HCT116 (cell line): Measurements from ENCODE around the gene VPS41. TPM values are rescaled to one million over a fixed set of nuclear protein-coding genes. Genes with fewer than 3 reads are reported as not detected.

Source experiments
- ATAC-seq: fragments of 200-7000 bp; cut with Tn5 transposase; 2 replicates; pipeline ENCODE4 v1.9.1; 2020; ENCODE audit warnings: mild to moderate bottlenecking, moderate library complexity
- BruUV-seq: library from RNA; stranded (reverse); fragments of 400-500 nt; replicated peaks from 2 replicates; lab custom pipeline; 2021; lab: Mats Ljungman, UMichigan
- CTCF ChIA-PET: fragments of 300-600 bp; sonication (Branson Sonifier 250); formaldehyde crosslinking; loops from one replicate; lab custom pipeline; 2021; ENCODE audit warnings: antibody characterized with exemption; lab: Charles Lee
- POLR2A ChIA-PET: fragments of 300-600, 350-600 bp; sonication (Branson Sonifier 250); formaldehyde crosslinking; loops from one replicate; lab custom pipeline; 2021; ENCODE audit warnings: antibody characterized with exemption; lab: Charles Lee
- RAD21 ChIA-PET, 2 experiments: fragments of 300-600 bp; sonication (Branson Sonifier 250); formaldehyde crosslinking; loops; one replicate each; lab custom pipeline; 2023; ENCODE audit warnings: low total read pairs in 2 of 2; ENCODE audit not compliant: uncharacterized antibody in 2 of 2, unreplicated experiment in 2 of 2, low non-redundant PET in 1 of 2; lab: Charles Lee
- DNase-seq: peaks from one replicate; pipeline ENCODE4 v3.0.0-alpha.2; 2010; ENCODE audit warnings: low read depth, low spot score
- H2AFZ ChIP-seq: fragments of 200-600 bp; shearing (Covaris generic), sonication (generic); 2 replicates; pipeline ENCODE4 v1.6.1; 2017; ENCODE audit warnings: low read depth, mixed run types, mixed read lengths, antibody characterized with exemption, low read length; ENCODE audit not compliant: poor library complexity, severe bottlenecking
- H3K27ac ChIP-seq: 2 replicates; pipeline ENCODE4 v1.5.1; 2012; ENCODE audit warnings: low read depth, low read length
- H3K27me3 ChIP-seq: fragments of 200-600 bp; sonication (generic); 2 replicates; pipeline ENCODE4 v1.6.1; 2016; ENCODE audit warnings: mixed run types, low read length, mixed read lengths; ENCODE audit not compliant: insufficient read depth
- H3K36me3 ChIP-seq, 2 experiments: fragments of 200-500 bp in 1 of 2; fragments of 200-600 bp in 1 of 2; sonication (Bioruptor generic) in 1 of 2; sonication (generic) in 1 of 2; 2 replicates each; pipeline versions ENCODE4 v1.5.1 to v1.6.1; 2014 to 2016; ENCODE audit warnings: low read length in 2 of 2, inconsistent platforms in 1 of 2, mixed read lengths in 1 of 2, mixed run types in 1 of 2; ENCODE audit not compliant: insufficient read depth in 2 of 2, control insufficient read depth in 1 of 2
- H3K4me1 ChIP-seq, 2 experiments: fragments of 200-600 bp in 1 of 2; sonication (generic) in 1 of 2; 2 replicates each; pipeline versions ENCODE4 v1.5.1 to v1.6.1; 2012 to 2017; ENCODE audit warnings: low read length in 2 of 2, inconsistent platforms in 1 of 2, mild to moderate bottlenecking in 1 of 2, mixed read lengths in 1 of 2, mixed run types in 1 of 2, moderate library complexity in 1 of 2; ENCODE audit not compliant: insufficient read depth in 2 of 2, control insufficient read depth in 1 of 2
- H3K4me2 ChIP-seq: fragments of 200-600 bp; sonication (generic); 2 replicates; pipeline ENCODE4 v1.6.1; 2017; ENCODE audit warnings: mixed run types, low read length, mixed read lengths
- H3K4me3 ChIP-seq, 2 experiments: fragments of 200-600 bp in 1 of 2; sonication (generic) in 1 of 2; replicated peaks in 1 of 2; 2 replicates each; pipeline ENCODE4 v1.5.1; 2011 to 2016; ENCODE audit warnings: low read length in 2 of 2, control low read depth in 1 of 2, low read depth in 1 of 2, mild to moderate bottlenecking in 1 of 2, mixed read lengths in 1 of 2, mixed run types in 1 of 2
- H3K79me2 ChIP-seq: fragments of 200-600 bp; sonication (generic); 2 replicates; pipeline ENCODE4 v1.6.1; 2017; ENCODE audit warnings: mild to moderate bottlenecking, mixed run types, low read length, moderate library complexity, mixed read lengths; ENCODE audit not compliant: insufficient read depth
- H3K9ac ChIP-seq: fragments of 200-600 bp; sonication (generic); 2 replicates; pipeline ENCODE4 v1.6.1; 2016; ENCODE audit warnings: low read length, mixed read lengths
- H3K9me2 ChIP-seq: fragments of 200-600 bp; sonication (generic), shearing (Covaris generic); 2 replicates; pipeline ENCODE4 v1.6.1; 2017; ENCODE audit warnings: mixed run types, mild to moderate bottlenecking, moderate library complexity; ENCODE audit not compliant: insufficient read depth
- H3K9me3 ChIP-seq, 2 experiments: fragments of 200-500 bp in 1 of 2; fragments of 200-600 bp in 1 of 2; sonication (Bioruptor generic) in 1 of 2; sonication (generic) in 1 of 2; 2 replicates each; pipeline ENCODE4 v1.6.1; 2014 to 2017; ENCODE audit warnings: low read length in 2 of 2, mixed read lengths in 2 of 2, inconsistent platforms in 1 of 2, low read depth in 1 of 2, mild to moderate bottlenecking in 1 of 2, mixed run types in 1 of 2, moderate library complexity in 1 of 2; ENCODE audit not compliant: control insufficient read depth in 1 of 2, insufficient read depth in 1 of 2
- H4K20me1 ChIP-seq: fragments of 200-600 bp; sonication (generic), shearing (Covaris generic); 2 replicates; pipeline ENCODE4 v1.6.1; 2017; ENCODE audit warnings: mixed run types, mild to moderate bottlenecking, moderate library complexity; ENCODE audit not compliant: insufficient read depth
- EZH2 ChIP-seq: fragments of 200-600 bp; sonication (generic); IDR thresholded peaks from 2 replicates; pipeline ENCODE4 v1.6.1; 2017; ENCODE audit warnings: antibody characterized with exemption, mixed run types
- FOSL1 ChIP-seq: IDR thresholded peaks from 2 replicates; pipeline ENCODE4 v1.6.1; 2012; ENCODE audit warnings: low read depth
- JUND ChIP-seq: IDR thresholded peaks from 2 replicates; pipeline ENCODE4 v1.6.1; 2012
- POLR2A ChIP-seq: IDR thresholded peaks from 2 replicates; pipeline ENCODE4 v1.7.0; 2011; ENCODE audit warnings: borderline replicate concordance; ENCODE audit not compliant: insufficient read depth, insufficient read length; ENCODE audit errors: extremely low read depth
- RAD21 ChIP-seq: IDR thresholded peaks from 2 replicates; pipeline ENCODE4 v1.6.1; 2012; ENCODE audit warnings: low read depth, mild to moderate bottlenecking
- SIN3A ChIP-seq: IDR thresholded peaks from 2 replicates; pipeline ENCODE4 v1.6.1; 2012; ENCODE audit warnings: low read depth
- SP1 ChIP-seq: IDR thresholded peaks from 2 replicates; pipeline ENCODE4 v1.6.1; 2012; ENCODE audit warnings: low read depth
- SRF ChIP-seq: IDR thresholded peaks from 2 replicates; pipeline ENCODE4 v1.6.1; 2012; ENCODE audit warnings: low read depth
- intact Hi-C: fragments of 100-400 bp; cut with micrococcal nuclease; formaldehyde crosslinking; loops from 2 replicates; pipeline ENCODE4 v1.10.0; 2022
- total RNA-seq: library from RNA; stranded (reverse); gene quantifications from one replicate; pipeline ENCODE4 v1.2.1, GENCODE V29; 2021; ENCODE audit not compliant: unreplicated experiment
- TF ChIP-seq, protein P1 (sequence below): IDR thresholded peaks from 2 replicates; pipeline ENCODE4 v1.6.1; 2012; ENCODE audit warnings: low read depth
- TF ChIP-seq, protein P2 (sequence below), 3 experiments: fragments of 200-600 bp in 1 of 3; sonication (generic) in 1 of 3; IDR thresholded peaks in 2 of 3; conservative IDR thresholded peaks in 1 of 3; 2 replicates each; pipeline ENCODE4 v1.5.1; 2012 to 2017; ENCODE audit warnings: low read depth in 2 of 3, low read length in 2 of 3, antibody characterized with exemption in 1 of 3, borderline replicate concordance in 1 of 3, control low read depth in 1 of 3, mild to moderate bottlenecking in 1 of 3, mixed read lengths in 1 of 3, mixed run types in 1 of 3, moderate library complexity in 1 of 3; ENCODE audit not compliant: insufficient read depth in 1 of 3

The VPS41 gene
- total RNA-seq, 1 experiment from 2014 or later = 72.2 TPM

DNA sequence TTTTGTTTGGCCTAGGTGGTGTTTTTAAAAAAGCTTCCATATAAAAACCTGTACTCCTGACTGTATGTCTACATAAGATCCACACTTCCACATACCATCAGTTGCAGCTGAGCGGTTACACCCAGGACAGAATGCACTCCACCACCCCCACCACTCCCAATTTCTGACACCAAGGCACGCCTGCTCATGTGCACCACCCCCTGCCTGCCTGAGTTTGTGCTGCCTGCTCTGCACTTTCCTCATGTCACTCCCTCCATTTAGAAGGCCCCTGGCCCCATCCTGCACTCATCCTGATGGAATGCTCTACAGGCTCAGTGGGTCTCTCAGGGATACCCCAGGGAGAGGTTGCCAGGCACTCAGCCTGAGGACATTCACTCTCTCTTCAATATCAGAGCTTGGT lies 6.5 kb downstream of the VPS41 start (continued):
- TF ChIP-seq, protein P1, sequence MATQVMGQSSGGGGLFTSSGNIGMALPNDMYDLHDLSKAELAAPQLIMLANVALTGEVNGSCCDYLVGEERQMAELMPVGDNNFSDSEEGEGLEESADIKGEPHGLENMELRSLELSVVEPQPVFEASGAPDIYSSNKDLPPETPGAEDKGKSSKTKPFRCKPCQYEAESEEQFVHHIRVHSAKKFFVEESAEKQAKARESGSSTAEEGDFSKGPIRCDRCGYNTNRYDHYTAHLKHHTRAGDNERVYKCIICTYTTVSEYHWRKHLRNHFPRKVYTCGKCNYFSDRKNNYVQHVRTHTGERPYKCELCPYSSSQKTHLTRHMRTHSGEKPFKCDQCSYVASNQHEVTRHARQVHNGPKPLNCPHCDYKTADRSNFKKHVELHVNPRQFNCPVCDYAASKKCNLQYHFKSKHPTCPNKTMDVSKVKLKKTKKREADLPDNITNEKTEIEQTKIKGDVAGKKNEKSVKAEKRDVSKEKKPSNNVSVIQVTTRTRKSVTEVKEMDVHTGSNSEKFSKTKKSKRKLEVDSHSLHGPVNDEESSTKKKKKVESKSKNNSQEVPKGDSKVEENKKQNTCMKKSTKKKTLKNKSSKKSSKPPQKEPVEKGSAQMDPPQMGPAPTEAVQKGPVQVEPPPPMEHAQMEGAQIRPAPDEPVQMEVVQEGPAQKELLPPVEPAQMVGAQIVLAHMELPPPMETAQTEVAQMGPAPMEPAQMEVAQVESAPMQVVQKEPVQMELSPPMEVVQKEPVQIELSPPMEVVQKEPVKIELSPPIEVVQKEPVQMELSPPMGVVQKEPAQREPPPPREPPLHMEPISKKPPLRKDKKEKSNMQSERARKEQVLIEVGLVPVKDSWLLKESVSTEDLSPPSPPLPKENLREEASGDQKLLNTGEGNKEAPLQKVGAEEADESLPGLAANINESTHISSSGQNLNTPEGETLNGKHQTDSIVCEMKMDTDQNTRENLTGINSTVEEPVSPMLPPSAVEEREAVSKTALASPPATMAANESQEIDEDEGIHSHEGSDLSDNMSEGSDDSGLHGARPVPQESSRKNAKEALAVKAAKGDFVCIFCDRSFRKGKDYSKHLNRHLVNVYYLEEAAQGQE = no peak
- TF ChIP-seq, all 23 proteins: peak for 0

- intact Hi-C loops = no loop called here
- POLR2A ChIA-PET = no interaction called here
- Histone ChIP-seq H3K9ac (no peak overlapping the region), H3K4me2 (no peak overlapping the region), H3K4me3 (no peak overlapping the region), H3K27ac (no peak overlapping the region), H3K9me3 (no peaks in the 10 kb centered on the region), H3K36me3 (no peaks in the 10 kb centered on the region), H4K20me1 (no peaks in the 10 kb centered on the region), H3K27me3 (no peaks in the 10 kb centered on the region), H2AFZ (no peak overlapping the region), H3K79me2 (no peaks in the 10 kb centered on the region; the same call in 1 of the 2 replicates), H3K4me1 (peaks cover 0 to 4% of the 10 kb centered on the region in 2 experiments; a peak in 1 of 4 replicates), H3K9me2 (no peaks in the 10 kb centered on the region)
- no peak for TF ChIP-seq FOSL1
- TF ChIP-seq SIN3A = no peak
- no peak for TF ChIP-seq EZH2
- TF ChIP-seq POLR2A = no peak
- no peak for TF ChIP-seq JUND
- no peak for TF ChIP-seq RAD21
- TF ChIP-seq, protein P2, sequence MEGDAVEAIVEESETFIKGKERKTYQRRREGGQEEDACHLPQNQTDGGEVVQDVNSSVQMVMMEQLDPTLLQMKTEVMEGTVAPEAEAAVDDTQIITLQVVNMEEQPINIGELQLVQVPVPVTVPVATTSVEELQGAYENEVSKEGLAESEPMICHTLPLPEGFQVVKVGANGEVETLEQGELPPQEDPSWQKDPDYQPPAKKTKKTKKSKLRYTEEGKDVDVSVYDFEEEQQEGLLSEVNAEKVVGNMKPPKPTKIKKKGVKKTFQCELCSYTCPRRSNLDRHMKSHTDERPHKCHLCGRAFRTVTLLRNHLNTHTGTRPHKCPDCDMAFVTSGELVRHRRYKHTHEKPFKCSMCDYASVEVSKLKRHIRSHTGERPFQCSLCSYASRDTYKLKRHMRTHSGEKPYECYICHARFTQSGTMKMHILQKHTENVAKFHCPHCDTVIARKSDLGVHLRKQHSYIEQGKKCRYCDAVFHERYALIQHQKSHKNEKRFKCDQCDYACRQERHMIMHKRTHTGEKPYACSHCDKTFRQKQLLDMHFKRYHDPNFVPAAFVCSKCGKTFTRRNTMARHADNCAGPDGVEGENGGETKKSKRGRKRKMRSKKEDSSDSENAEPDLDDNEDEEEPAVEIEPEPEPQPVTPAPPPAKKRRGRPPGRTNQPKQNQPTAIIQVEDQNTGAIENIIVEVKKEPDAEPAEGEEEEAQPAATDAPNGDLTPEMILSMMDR (IDR thresholded peaks at IDR 0.05 in 2 of 3, conservative IDR thresholded peaks at IDR 0.05 in 1 of 3; ENCODE audit: borderline replicate concordance in 1 of 3, insufficient read depth in 1 of 3, low read depth in 2 of 3, low read length in 2 of 3) = no peak
- TF ChIP-seq SRF = no peak
- TF ChIP-seq, protein P1 = no peak
- TF ChIP-seq SP1 = no peak
- ATAC-seq (no peak), DNase-seq (no peak)
- CTCF ChIA-PET = no interaction called here
- RAD21 ChIA-PET = no interaction called here
- BruUV-seq = no TSS peak
Measured at GRCh38 chr7:38893061-38893460, 15.9 kb downstream of the VPS41 start.
